Neural cell (in vitro differentiated cells): ENCODE results near the gene PCYT1B. TPM values are rescaled to one million over a fixed set of nuclear protein-coding genes. Genes with fewer than 3 reads are reported as not detected.
A peak's percentile ranks its signal among the peaks of the same experiment; 100 is the strongest.

Experiments
- H2AFZ ChIP-seq: fragments of 200-600, 300-800 bp; sonication (generic), shearing (Covaris generic); 2 replicates; pipeline ENCODE4 v1.6.0; 2014; ENCODE audit warnings: low read depth, mild to moderate bottlenecking, antibody characterized with exemption, low read length, moderate library complexity
- H3F3A ChIP-seq: fragments of 200-600 bp; shearing (Covaris generic); 2 replicates; pipeline ENCODE4 v1.6.1; 2016; ENCODE audit warnings: mild to moderate bottlenecking, moderate library complexity, mixed read lengths, antibody characterized with exemption, low read length; ENCODE audit not compliant: insufficient read depth, poor library complexity, severe bottlenecking
- H3K27ac ChIP-seq: fragments of 200-600, 300-800 bp; sonication (generic), shearing (Covaris generic); 2 replicates; pipeline ENCODE4 v1.5.1; 2014; ENCODE audit warnings: mild to moderate bottlenecking, low read length, moderate library complexity
- H3K27me3 ChIP-seq: fragments of 300-800, 200-600 bp; sonication (generic), shearing (Covaris generic); 2 replicates; pipeline ENCODE4 v1.6.0; 2014; ENCODE audit warnings: mild to moderate bottlenecking, low read depth, low read length, moderate library complexity; ENCODE audit not compliant: insufficient read depth
- H3K36me3 ChIP-seq: fragments of 300-800, 200-600 bp; sonication (generic), shearing (Covaris generic); 2 replicates; pipeline ENCODE4 v1.5.1; 2014; ENCODE audit warnings: mild to moderate bottlenecking, antibody characterized with exemption, low read length, moderate library complexity; ENCODE audit not compliant: insufficient read depth
- H3K4me2 ChIP-seq: fragments of 300-800, 200-600 bp; sonication (generic), shearing (Covaris generic); 2 replicates; pipeline ENCODE4 v1.6.0; 2014; ENCODE audit warnings: mild to moderate bottlenecking, low read length
- H3K4me3 ChIP-seq: fragments of 300-800, 200-600 bp; sonication (generic), shearing (Covaris generic); 2 replicates; pipeline ENCODE4 v1.5.1; 2014; ENCODE audit warnings: mild to moderate bottlenecking, low read length, moderate library complexity
- H3K79me2 ChIP-seq: fragments of 200-600 bp; shearing (Covaris generic); replicated peaks from 2 replicates; pipeline ENCODE4 v1.6.0; 2014; ENCODE audit warnings: mild to moderate bottlenecking, low read length, moderate library complexity; ENCODE audit not compliant: insufficient read depth
- H3K9ac ChIP-seq: fragments of 300-800, 200-600 bp; sonication (generic), shearing (Covaris generic); 2 replicates; pipeline ENCODE4 v1.6.1; 2016; ENCODE audit warnings: mild to moderate bottlenecking, low read length, mixed read lengths
- H3K9me2 ChIP-seq: fragments of 200-600 bp; shearing (Covaris generic); 2 replicates; pipeline ENCODE4 v1.6.1; 2016; ENCODE audit warnings: mild to moderate bottlenecking, low read length, mixed read lengths; ENCODE audit not compliant: insufficient read depth
- H3K9me3 ChIP-seq: fragments of 200-600, 300-800 bp; sonication (generic), shearing (Covaris generic); 2 replicates; pipeline ENCODE4 v1.6.1; 2016; ENCODE audit warnings: mild to moderate bottlenecking, mixed run types, low read length, moderate library complexity, mixed read lengths
- H4K20me1 ChIP-seq: fragments of 200-600 bp; shearing (Covaris generic); 2 replicates; pipeline ENCODE4 v1.6.1; 2016; ENCODE audit warnings: mild to moderate bottlenecking, mixed run types; ENCODE audit not compliant: insufficient read depth
- EP300 ChIP-seq: fragments of 450-650 bp; conservative IDR thresholded peaks from 2 replicates; pipeline ENCODE4 v1.6.1; 2014; ENCODE audit warnings: antibody characterized with exemption, mild to moderate bottlenecking, moderate library complexity; ENCODE audit not compliant: poor library complexity, severe bottlenecking
- EZH2 ChIP-seq: fragments of 200-600, 300-800 bp; shearing (Covaris generic), sonication (generic); IDR thresholded peaks from 2 replicates; pipeline ENCODE4 v1.6.1; 2014; ENCODE audit warnings: antibody characterized with exemption, low read length, borderline replicate concordance, mild to moderate bottlenecking; ENCODE audit not compliant: insufficient read depth, poor library complexity, severe bottlenecking
- MXI1 ChIP-seq: fragments of 450-650 bp; conservative IDR thresholded peaks from 2 replicates; pipeline ENCODE4 v1.6.1; 2014; ENCODE audit warnings: antibody characterized with exemption, mild to moderate bottlenecking; ENCODE audit not compliant: poor library complexity, severe bottlenecking
- POLR2AphosphoS5 ChIP-seq: IDR thresholded peaks from 2 replicates; pipeline ENCODE4 v1.6.1; 2012
- RAD21 ChIP-seq: fragments of 450-650 bp; conservative IDR thresholded peaks from 2 replicates; pipeline ENCODE4 v1.6.1; 2014; ENCODE audit warnings: antibody characterized with exemption, mild to moderate bottlenecking, moderate library complexity
- SMC3 ChIP-seq: fragments of 450-650 bp; conservative IDR thresholded peaks from 2 replicates; pipeline ENCODE4 v1.6.1; 2014; ENCODE audit warnings: antibody characterized with exemption, mild to moderate bottlenecking, moderate library complexity; ENCODE audit not compliant: poor library complexity
- TAF1 ChIP-seq: IDR thresholded peaks from 2 replicates; pipeline ENCODE4 v1.6.1; 2012; ENCODE audit warnings: low read depth
- polyA plus RNA-seq: library from polyadenylated mRNA; depleted of rRNA; stranded (reverse); fragments of >200 nt; gene quantifications from 2 replicates; pipeline ENCODE4 v1.2.3, GENCODE V29; 2014
- TF ChIP-seq, protein P1 (sequence below): fragments of 450-650 bp; IDR thresholded peaks from 2 replicates; pipeline ENCODE4 v1.5.1; 2014; ENCODE audit warnings: antibody characterized with exemption, mild to moderate bottlenecking, moderate library complexity; ENCODE audit not compliant: poor library complexity, severe bottlenecking
- TF ChIP-seq, protein P2 (sequence below): IDR thresholded peaks from 2 replicates; pipeline ENCODE4 v1.6.1; 2012; ENCODE audit warnings: borderline replicate concordance

The PCYT1B gene
- polyA plus RNA-seq, 1 donor from 2014 or later: 10.6 TPM

DNA sequence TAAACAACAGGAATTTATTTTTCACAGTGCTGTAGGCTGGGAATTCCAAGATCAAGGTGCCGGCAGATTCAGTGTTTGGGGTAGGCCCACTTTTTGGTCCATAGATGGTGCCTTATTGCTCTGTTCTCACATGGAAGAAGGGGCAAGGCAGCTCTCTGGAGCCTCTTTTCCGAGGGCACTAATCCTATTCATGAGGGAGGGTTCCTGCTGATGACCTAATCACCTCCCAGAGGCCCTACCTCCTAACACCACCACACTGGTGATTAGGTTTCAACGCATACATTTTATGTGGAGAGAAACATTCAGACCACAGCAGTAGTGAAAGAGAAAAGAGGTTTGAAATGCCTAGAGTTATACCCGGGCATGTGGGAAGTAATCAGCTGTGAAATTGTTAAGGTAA is 45.2 kb upstream of the PCYT1B start:
- Histone ChIP-seq H3K4me3 (peak overlapping the region; percentile 74), H2AFZ (no peak overlapping the region)

DNA sequence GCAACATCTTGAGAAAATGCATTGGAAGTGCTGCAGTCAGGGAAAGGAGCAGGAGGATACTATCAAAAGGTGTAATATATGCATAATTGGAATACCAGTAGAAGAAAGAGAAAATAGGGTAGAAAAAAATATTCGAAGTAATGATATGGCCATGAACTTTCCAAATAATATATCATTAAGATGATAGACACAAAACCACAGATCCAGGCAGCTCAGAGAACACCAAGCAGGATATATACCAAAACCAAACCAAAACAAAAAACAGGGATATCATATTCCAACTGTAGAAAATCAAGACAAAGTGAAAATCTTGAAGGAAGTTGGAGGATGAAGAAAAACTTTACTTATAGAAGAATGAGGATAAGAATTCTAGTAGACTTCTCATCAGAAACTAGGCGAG is 36.9 kb upstream of the PCYT1B start:
- H3K79me2 ChIP-seq: no peaks in the 10 kb centered on the region
- H3K4me3 ChIP-seq: no peak overlapping the region
- no peak overlapping the region for H3K27ac ChIP-seq
- H3K9me2 ChIP-seq: no peaks in the 10 kb centered on the region
- H3K4me2 ChIP-seq: no peak overlapping the region
- H3K9me3 ChIP-seq: no peaks in the 10 kb centered on the region
- TF ChIP-seq, protein P1, sequence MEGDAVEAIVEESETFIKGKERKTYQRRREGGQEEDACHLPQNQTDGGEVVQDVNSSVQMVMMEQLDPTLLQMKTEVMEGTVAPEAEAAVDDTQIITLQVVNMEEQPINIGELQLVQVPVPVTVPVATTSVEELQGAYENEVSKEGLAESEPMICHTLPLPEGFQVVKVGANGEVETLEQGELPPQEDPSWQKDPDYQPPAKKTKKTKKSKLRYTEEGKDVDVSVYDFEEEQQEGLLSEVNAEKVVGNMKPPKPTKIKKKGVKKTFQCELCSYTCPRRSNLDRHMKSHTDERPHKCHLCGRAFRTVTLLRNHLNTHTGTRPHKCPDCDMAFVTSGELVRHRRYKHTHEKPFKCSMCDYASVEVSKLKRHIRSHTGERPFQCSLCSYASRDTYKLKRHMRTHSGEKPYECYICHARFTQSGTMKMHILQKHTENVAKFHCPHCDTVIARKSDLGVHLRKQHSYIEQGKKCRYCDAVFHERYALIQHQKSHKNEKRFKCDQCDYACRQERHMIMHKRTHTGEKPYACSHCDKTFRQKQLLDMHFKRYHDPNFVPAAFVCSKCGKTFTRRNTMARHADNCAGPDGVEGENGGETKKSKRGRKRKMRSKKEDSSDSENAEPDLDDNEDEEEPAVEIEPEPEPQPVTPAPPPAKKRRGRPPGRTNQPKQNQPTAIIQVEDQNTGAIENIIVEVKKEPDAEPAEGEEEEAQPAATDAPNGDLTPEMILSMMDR: no peak
- TF ChIP-seq RAD21: no peak
- TF ChIP-seq SMC3: no peak
- no peak for TF ChIP-seq POLR2AphosphoS5
- TF ChIP-seq, protein P2, sequence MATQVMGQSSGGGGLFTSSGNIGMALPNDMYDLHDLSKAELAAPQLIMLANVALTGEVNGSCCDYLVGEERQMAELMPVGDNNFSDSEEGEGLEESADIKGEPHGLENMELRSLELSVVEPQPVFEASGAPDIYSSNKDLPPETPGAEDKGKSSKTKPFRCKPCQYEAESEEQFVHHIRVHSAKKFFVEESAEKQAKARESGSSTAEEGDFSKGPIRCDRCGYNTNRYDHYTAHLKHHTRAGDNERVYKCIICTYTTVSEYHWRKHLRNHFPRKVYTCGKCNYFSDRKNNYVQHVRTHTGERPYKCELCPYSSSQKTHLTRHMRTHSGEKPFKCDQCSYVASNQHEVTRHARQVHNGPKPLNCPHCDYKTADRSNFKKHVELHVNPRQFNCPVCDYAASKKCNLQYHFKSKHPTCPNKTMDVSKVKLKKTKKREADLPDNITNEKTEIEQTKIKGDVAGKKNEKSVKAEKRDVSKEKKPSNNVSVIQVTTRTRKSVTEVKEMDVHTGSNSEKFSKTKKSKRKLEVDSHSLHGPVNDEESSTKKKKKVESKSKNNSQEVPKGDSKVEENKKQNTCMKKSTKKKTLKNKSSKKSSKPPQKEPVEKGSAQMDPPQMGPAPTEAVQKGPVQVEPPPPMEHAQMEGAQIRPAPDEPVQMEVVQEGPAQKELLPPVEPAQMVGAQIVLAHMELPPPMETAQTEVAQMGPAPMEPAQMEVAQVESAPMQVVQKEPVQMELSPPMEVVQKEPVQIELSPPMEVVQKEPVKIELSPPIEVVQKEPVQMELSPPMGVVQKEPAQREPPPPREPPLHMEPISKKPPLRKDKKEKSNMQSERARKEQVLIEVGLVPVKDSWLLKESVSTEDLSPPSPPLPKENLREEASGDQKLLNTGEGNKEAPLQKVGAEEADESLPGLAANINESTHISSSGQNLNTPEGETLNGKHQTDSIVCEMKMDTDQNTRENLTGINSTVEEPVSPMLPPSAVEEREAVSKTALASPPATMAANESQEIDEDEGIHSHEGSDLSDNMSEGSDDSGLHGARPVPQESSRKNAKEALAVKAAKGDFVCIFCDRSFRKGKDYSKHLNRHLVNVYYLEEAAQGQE: no peak
- no peak for TF ChIP-seq EZH2
- no peak for TF ChIP-seq EP300
- no peak for TF ChIP-seq MXI1
- no peak for TF ChIP-seq TAF1
- H3F3A ChIP-seq: no peaks in the 10 kb centered on the region
- H3K36me3 ChIP-seq: no peaks in the 10 kb centered on the region
- no peaks in the 10 kb centered on the region for H3K27me3 ChIP-seq
- H3K9ac ChIP-seq: no peak overlapping the region
- H4K20me1 ChIP-seq: no peaks in the 10 kb centered on the region
- no peak overlapping the region for H2AFZ ChIP-seq

More for the DNA sequence above, 45.2 kb upstream of the PCYT1B start:
- Histone ChIP-seq H3F3A (no peaks in the 10 kb centered on the region), H3K9ac (no peak overlapping the region), H3K9me2 (no peaks in the 10 kb centered on the region), H3K9me3 (no peaks in the 10 kb centered on the region), H3K36me3 (no peaks in the 10 kb centered on the region), H3K4me2 (peak overlapping the region; percentile 51), H4K20me1 (no peaks in the 10 kb centered on the region), H3K27ac (no peak overlapping the region), H3K27me3 (no peaks in the 10 kb centered on the region), H3K79me2 (no peaks in the 10 kb centered on the region)
- TF ChIP-seq EZH2 (no peak), EP300 (no peak), POLR2AphosphoS5 (no peak), RAD21 (no peak), SMC3 (no peak)
- TF ChIP-seq, protein P1: no peak
- TF ChIP-seq, protein P2: no peak
